HG03575 (cell line): Measurements from ENCODE around the gene SEC23A.
"Not testable (repeated sequence)": the region's sequence is repeated elsewhere in the genome, so short reads cannot be mapped to it uniquely, and the experiment has no call there.

Source experiments
- ATAC-seq: cut with Tn5 transposase; IDR thresholded peaks from one replicate; pipeline ENCODE4 v1.9.1; 2021; ENCODE audit not compliant: unreplicated experiment, insufficient number of reproducible peaks, low FRiP score; ENCODE audit errors: extremely low read depth

SEC23A gene

DNA sequence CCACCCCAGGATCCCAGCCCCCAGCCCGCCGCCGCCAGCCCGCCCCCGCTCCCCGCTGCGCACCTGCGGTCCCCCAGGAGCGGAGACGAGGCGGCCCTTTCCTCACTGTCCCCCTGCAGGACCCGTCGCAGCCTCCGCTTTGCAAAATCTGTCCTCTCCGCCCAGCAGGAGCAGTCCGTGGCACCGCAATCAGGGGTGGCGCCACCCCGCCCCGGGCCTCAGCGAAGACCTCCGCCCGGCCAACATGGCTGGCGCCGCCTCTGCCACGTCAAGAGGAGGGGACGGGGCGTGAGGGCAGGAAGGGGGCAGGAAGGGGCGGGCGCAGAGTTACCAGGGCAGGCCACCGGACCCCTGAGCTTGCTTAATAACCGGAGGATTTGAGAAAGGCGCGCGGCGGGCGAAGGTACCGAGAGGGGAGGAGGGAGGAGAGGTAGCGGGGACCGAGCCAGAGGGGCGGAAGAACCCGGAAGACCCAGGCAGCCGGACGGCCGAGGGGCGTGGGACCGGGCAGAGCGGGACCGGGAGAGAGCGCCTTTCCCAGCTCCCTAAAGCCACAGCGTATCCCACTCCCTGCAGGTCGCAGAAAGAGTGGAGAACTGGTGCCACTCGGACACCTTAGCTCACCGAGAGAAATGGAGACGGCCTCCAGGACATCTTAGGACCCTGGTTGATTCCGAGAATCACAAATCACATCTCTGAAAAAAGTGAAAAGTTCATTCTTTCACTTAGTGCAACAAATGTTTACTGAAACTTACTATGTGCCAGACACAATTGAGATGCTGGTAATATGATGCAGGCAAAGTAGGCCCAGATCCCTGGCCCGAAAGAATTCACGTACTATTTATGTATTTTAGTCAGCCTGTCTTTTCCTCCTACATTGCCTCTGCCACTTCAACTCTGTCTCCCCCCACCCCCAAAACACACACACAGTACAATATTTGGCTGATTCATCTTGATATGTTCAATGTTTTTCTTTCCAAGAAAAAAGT is at the start of gene SEC23A:
TSS of gene SEC23A (minus strand) at position 267 of the 989 bp plus-strand sequence. CDS start 7,117 bp downstream, outside the sequence.
- ATAC-seq: peak; percentile 40

DNA sequence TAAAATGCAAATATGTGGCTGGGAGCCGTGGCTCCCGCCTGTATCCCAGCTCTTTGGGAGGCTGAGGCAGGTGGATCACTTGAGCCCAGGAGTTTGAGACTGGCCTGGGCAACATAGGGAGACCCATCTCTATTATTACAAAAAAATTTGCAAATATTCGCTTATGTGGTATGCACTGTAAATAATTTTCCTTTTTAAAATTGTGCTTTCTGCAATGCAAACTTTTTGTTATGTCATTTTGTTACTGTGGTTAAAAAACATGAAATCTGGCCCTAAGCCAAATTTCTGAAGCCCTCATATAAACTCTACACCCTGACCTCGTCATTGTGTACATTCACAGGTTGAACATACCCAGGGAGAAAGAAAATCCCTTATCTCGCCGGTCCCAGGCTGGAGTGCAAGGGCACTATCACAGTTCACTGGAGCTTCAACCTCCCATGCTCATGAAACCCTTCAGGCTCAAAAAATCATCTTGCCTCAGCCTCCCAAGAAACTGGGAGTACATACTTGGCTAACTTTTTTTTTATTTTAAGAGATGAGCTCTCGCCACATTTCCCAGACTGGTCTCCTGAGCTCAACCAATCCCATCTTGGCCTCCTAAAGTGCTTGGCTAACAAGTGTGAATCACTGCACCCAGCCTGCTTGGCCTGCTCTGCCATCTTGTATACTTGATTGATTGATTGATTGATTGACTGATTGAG is 42.4 kb upstream of the SEC23A start:
- no peak for ATAC-seq

DNA sequence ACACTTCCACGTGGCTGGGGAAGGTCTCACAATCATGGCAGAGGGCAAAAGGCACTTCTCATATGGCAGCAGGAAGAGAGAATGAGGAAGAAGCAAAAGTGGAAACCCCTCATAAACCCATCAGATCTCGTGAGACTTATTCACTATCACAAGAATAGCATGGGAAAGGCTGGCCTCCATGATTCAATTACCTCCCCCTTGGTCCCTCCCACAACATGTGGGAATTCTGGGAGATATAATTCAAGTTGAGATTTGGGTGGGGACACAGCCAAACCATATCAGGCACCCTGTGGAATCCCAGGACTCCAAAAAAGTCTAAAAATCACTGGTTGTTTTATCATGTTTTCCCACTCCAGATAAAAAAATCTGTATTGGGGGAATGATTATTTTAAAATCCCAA is 40.2 kb upstream of the SEC23A start:
- ATAC-seq: not testable (repeated sequence)

DNA sequence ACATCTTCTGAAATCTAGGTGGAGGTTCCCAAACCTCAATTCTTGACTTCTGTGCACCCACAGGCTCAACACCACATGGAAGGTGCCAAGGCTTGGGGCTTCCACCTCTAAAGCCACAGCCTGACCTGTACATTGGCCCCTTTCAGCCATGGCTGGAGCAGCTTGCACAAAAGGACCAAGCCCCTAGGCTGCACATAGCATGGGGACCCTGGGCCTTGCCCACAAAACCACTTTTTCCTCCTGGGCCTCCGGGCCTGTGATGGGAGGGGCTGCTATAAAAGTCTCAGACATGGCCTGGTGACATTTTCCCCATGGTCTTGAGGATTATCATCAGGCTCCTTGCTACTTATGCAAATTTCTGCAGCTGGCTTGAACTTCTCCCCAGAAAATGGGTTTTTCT is 38.6 kb upstream of the SEC23A start:
- ATAC-seq: not testable (repeated sequence)

DNA sequence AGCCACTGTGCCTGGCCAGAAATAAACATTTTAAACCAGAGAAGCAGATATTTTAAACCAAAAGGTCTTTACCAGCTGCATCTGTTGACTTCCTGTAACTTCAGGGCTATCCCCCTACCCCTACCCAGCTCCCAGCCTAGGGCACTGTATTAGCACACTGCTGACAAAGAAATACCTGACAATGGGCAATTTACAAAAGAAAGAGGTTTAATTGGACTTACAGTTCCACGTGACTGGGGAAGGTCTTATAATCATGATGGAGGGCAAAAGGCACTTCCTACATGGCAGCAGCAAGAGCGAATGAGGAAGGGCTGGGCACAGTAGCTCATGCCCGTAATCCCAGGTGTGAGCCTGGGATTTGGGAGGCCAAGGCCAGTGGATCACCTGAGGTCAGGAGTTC is 37.1 kb upstream of the SEC23A start:
- ATAC-seq: no peak

DNA sequence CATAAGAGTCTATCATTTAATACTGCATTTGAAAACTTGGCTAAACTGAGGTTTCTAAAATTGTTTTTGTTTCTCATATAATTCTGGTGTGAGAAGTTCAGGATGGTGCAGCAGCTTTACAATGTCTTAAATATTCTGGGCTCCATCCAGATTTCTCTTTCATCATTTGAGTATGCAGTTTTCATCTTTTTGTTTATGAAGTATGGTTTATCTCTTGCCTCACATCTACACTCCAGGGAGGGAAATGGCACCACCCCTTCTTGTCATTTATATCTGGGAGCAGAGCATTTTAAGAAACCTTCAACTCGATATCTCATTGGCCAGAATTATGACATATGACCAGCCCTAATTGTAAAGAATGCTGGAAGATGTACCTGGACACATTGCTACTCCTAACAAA is 35.4 kb upstream of the SEC23A start:
- no peak for ATAC-seq

DNA sequence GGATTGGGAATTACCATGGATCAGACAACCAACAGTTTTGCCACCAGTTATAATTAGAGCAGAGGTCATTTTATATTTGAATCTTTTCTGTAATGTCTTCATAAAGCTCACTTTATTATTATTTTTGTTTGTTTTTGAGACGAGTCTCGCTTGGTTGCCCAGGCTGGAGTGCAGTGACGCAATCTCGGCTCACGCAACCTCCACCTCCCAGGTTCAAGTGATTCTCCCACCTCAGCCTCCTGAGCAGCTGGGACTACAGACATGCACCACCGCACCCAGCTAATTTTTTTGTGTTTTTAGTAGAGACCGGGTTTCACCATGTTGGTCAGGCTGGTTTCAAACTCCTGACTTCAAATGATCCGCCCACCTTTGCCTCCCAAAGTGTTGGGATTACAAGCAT is 34.8 kb upstream of the SEC23A start:
- not testable (repeated sequence) for ATAC-seq

DNA sequence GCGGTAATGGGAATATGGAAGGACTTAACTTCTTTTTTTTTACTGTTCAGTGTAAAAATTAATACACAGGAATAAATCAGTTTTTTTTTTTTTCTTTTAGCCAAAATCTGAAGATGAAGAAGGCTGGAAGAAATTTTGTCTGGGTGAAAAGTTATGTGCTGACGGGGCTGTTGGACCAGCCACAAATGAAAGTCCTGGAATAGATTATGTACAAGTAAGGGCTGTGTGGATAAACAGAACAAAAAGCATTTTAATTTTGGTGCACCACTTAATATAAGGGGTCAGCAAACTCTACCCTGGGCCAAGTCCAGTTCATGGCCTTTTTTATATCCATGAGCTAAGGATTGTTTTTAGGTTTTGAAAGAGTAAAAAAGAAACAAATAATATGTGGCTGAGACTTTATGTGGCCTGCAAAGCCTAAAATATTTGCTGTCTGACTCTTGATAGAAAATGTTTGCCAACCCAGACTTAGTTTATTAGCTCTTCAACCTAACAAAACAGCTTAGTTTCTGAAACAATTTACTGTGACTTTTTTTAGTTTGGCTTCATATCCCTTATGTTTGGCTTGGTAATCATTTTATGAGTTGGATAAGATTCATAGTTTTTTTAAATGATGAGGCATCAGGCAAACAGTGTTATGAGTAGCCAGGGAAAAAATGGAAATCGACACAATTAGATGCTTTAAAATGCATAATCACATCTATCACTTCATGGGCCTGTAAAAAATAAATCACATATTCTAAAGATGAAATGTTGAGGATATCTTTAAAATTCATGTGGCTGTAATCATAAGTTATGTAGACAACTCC is 19.5 kb upstream of the SEC23A start:
- ATAC-seq: no peak

DNA sequence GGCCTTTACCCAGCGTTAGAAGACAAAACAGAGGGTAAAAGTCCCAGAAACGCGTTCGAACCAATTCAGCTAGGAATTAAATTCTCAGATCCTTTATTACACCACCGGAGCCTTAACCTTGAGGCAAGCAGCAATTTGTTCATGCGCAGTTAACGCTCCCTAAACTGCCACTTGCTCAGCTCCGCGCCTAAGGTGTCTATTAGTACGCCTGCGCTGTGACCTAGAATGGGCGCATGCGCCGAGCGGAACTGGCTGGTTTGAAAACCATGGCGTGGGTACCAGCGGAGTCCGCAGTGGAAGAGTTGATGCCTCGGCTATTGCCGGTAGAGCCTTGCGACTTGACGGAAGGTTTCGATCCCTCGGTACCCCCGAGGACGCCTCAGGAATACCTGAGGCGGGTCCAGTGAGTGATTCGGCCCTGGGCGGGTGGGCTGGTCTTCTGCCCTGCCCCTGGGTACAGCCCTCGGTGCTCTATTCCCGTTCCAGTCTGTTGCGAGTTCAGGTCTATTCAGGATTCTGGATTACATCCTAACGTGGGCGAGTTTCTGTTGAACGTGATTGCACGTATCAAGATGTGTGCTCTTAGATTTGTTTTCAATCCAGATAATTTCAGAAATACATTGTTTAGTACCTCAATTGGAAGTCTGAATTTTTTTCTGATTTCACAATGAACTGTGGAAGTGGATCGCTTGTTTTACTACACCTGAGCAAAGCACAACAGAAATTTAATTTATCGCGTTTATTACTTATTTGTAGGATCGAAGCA is 11.2 kb upstream of the SEC23A start, which contains the start of gene GEMIN2:
TSS of gene GEMIN2 (plus strand) at position 251 of the 766 bp plus-strand sequence. CDS start at position 267, 16 bp downstream.
- ATAC-seq: peak; percentile 40

DNA sequence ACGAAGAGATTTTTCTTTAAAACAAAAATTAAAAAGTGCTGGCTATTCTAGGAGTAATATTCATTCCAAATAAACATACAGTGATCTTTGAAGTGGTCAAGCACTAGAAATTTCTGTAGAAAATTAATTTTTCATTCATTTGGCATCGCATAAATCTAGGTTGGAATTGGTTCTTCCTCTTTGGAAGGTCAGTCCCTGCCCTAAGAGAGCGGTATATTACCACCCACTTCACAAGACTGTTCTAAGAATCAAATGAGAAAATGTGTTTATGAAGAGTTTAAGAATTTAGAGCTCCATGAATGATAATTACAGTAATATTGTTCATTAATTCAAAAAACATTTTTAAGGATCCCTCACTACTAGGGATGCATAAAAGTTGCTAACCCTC is 10.6 kb upstream of the SEC23A start:
- no peak for ATAC-seq

DNA sequence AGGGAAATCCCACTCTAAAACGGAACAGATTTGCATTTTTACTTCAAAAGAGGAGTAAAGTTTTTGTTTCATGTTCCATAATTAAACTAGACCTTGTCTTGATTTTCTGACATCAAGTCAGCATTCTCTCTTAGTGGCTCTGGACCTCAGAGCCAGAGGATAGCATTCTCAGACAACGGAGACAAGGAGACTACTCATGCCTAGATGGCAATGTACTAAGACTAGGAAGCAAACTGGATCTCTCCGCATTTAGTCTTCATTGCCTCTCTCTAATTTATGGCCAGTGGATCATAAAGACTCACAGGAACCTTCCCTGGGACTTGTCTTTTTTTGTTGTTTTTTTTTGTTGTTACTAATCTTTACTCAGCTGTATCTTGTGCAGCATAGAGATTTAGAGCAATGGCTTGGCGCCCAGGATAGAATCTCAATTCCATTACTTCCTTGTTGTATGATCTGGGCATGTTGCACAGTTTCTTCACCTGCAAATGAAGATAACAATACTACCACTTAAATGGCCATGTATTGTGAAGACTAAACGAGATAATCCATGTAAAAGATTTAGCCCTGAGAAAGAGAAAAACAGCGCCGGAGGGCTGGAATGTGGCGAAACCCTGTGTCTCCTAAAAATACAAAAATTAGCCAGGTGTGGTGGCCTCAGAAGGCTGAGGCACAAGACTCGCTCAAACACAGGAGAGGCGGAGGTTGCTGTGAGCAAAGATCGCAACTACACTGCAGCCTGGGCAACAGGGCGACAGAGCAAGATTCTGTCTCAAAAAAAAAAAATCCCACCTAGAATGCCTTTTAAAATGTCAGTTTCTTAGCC is 7.1 kb upstream of the SEC23A start:
- no peak for ATAC-seq

DNA sequence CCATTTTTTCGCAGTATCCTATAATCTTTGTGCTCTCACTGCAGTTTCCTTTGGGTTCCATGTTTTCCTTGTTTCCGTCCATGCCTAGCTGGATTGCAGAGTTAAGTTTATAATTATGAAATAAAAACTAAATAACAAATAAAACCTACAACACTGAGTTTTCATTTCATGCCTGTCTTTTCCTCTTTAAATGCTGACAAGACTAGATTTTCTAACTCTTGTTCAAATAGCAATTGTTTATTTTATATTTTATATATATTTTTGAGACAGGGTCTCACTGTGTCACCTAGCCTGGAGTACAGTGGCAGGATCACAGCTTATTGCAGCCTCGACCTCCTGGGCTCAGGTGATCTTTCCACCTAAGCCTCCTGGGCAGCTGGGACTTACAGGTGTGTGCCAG is 5.8 kb upstream of the SEC23A start:
- no peak for ATAC-seq

DNA sequence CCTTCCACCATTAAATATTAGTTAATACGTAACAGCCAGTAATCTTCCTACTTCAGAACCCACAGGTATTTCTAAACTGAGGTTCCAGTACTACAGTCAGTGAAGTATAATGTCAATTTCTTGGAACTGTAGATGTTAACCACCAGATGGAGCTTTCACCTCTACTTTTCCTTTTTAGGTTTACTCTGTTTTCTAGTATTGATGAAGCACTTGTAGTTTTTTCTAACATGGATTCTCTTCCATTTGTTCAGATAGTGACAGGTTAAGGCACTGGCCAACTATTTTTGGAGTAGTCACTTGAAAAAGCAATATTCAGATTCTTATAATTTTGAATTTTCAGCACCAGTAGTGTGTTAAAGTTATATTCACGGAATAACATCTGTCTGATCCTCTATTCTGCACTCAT is 4.6 kb upstream of the SEC23A start:
- ATAC-seq: no peak

DNA sequence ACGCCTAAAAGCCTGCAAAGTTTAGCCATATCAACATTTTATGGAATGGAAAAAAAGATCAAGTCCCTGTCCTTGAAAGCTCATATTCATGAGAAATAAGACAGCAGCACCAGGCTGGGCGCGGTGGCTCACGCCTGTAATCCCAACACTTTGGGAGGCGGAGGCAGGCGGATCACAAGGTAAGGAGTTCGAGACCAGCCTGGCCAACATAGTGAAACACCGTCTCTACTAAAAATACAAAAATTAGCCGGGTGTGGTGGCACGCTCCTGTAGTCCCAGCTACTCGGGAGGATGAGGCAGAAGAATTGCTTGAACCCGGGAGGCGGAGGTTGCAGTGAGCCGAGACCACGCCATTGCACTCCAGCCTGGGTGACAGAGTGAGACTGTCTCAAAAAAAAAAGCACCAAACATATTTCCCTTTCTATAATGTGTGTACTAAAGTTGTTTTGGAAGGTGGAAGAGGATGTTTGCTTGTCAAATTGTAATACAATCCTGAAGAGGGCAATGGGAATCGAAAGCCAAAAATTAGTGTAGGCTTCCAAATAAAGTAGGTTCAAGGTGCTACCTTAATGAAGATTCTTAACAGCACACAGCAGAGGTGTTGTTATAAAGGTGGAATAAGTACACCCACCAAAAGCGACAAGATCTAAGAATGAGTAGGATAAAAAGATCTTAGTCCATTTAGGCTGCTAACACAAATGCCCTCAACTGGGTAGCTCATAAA is 1.2 kb upstream of the SEC23A start:
- ATAC-seq: not testable (repeated sequence)

DNA sequence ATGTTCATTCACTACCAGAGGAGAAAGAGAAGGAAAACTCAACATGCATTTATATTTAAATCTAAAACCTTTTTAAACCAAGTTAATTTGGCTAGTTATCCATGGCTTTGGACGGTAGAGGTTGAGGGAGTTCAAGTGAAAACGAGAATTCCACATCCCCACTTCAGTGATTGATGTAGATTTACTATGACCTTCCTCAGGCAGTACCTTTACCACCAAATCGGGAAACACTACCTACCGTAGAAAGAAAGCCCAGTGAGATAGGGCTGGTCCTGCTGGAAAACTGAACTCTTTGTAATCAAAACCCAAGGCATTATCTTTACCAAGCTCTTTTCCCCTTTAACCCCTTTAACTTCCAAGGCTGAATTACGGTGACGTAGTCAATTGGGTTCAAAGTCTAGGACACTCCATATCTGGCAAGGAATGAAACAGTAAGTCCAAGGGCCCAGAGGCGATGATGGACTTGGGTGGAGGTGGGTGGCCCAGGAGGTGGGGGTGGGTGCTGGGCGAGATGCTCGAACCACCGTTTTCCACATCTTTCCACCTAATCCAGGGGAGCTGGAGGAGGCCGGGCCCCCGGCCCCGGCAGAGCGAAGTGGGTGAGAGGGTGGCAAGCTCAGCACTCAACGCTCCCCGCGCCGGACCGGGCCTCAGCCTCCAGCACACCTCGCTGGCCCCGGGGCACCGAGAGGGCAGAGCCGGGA is 618 bp downstream of the SEC23A start:
- ATAC-seq: no peak

DNA sequence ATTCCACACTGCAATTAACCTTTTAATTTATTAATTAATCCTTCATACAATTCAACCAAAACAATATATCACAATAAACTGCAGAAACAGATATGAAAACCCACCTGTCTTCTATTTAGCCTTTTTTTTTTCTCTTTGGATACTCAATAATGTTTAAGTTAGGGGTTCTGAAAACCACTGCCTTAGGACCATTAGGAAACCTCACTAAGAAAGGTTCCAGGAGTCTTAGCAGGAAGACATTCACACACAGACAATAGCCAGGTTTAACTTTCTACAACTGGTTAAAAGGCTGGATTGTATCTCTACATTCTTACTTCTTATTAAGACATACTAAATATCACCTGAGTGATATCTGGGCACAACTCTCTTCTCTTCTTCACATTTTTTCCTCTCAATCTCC is 3.3 kb downstream of the SEC23A start:
- ATAC-seq: no peak

DNA sequence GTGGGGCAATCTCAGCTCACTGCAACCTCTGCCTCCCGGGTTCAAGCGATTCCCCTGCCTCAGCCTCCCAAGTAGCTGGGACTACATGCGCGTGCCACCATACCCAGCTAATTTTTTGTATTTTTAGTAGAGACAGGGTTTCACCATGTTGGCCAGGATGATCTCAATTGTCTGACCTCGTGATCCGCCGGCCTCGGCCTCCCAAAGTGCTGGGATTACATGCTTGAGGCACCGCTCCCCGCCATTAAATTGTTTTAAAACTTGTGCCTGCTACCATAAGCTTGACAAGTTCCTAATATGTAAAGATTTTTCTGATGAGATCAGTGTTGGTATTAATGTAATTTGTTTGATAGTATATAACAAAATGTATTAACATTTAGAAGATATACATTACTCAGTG is 3.8 kb downstream of the SEC23A start:
- ATAC-seq: not testable (repeated sequence)
